HAP-1 (cell line): Measurements from ENCODE around the gene ZNF491.
"Not testable (repeated sequence)": the region's sequence is repeated elsewhere in the genome, so short reads cannot be mapped to it uniquely, and the experiment has no call there.

Source experiments
- DNase-seq, 2 experiments: peaks; one replicate each; pipeline ENCODE4 v3.0.0-alpha.2; 2016 to 2020; ENCODE audit warnings: low spot score in 2 of 2
- H3K27me3 ChIP-seq: fragments of 250-450 bp; sonication (Bioruptor Pico); 2 replicates; pipeline ENCODE4 v1.5.1; 2020; ENCODE audit warnings: low read depth, mild to moderate bottlenecking, moderate library complexity
- H3K36me3 ChIP-seq: fragments of 250-450 bp; sonication (Bioruptor Pico); replicated peaks from 2 replicates; pipeline ENCODE4 v1.5.1; 2020; ENCODE audit warnings: mild to moderate bottlenecking
- H3K4me1 ChIP-seq: fragments of 250-450 bp; sonication (Bioruptor Pico); 2 replicates; pipeline ENCODE4 v1.5.1; 2020; ENCODE audit warnings: mild to moderate bottlenecking
- H3K4me3 ChIP-seq: fragments of 250-450 bp; sonication (Bioruptor Pico); 2 replicates; pipeline ENCODE4 v1.5.1; 2020; ENCODE audit warnings: mild to moderate bottlenecking, moderate library complexity
- H3K9me3 ChIP-seq: fragments of 250-450 bp; sonication (Bioruptor Pico); 2 replicates; pipeline ENCODE4 v1.5.1; 2020; ENCODE audit warnings: mild to moderate bottlenecking, moderate library complexity
- in situ Hi-C: fragments of 300-500 bp; cut with MboI; formaldehyde crosslinking; loops from 3 replicates; pipeline ENCODE4 v1.14.3; 2020; ENCODE audit warnings: low sequenced_read_pairs, inconsistent platforms, mixed read lengths

ZNF491 gene

DNA sequence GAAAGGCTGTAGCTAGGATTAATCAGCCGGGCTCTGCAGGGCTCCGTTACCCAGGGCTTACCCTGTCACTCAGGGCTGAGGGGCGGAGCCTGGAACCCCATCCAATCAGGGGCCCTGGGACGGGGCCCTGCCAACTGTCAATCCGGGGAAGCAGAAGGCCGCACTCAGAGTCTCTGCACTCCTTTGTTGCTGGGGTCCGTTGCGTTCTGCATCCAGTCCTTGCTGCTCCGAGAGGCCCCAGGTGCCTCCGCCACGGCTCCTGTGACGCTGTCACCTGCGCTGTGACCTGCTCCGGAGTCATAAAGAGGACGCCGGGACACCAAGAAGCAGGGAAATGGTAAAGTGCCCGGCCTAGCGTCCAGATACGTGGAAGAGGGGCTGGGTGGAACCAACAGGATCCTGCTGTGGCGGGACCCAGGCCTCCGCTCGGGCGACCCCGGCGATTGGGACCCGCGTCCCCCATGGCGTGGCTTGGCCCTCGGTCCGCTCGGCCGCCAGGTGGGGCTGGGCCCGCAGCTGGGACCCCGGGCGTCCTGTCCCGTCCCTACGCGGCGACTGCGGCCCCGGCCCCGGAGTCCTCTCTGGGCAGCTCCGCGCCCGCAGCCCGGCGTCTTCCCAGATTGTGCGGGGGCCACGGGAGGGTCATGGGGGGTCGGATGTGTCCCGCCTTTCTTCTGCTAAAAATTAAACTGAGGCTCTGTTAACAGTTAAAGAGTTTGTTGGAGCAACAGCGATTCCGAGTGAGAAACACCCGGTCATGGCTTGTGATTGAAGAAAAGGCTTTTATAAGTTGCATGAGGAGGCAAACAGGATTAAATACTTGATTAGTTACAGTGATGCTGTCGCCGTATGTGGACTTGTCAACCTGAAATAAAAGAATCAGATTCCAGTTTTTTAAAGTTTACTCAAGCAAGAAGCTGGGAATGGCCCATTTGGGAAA lies at the start of gene ZNF491:
Gene ZNF491, plus strand, starts transcription at position 133 of the 940 bp plus-strand sequence. CDS start 7,431 bp downstream, outside the sequence.
- in situ Hi-C loops = no loop called here
- H3K36me3 ChIP-seq = no peaks in the 10 kb centered on the region
- no peaks in the 10 kb centered on the region for H3K4me1 ChIP-seq
- H3K27me3 ChIP-seq = no peaks in the 10 kb centered on the region
- H3K4me3 ChIP-seq = no peak within 1 kb of the TSS
- no peaks in the 10 kb centered on the region for H3K9me3 ChIP-seq
- no peak for DNase-seq

DNA sequence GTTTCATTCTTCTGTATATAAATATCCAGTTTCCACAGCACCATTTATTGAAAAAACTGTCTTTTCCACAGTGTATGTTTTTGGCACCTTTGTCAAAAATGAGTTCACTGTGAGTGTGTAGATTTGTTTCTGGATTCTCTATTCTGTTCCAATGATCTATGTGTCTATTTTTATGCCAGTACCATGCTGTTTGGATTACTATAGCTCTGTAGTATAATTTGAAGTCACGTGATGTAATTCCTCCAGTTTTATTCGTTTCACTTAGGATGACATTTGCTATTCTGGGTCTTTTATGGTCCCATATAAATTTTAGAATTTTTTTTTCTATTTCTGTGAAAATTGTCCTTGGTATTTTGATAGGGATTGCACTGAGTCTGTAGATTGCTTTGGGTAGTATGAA lies 48.6 kb upstream of the ZNF491 start:
- Histone ChIP-seq H3K4me1 (no peaks in the 10 kb centered on the region), H3K27me3 (no peaks in the 10 kb centered on the region), H3K4me3 (no peak overlapping the region), H3K36me3 (no peaks in the 10 kb centered on the region), H3K9me3 (peaks cover 5% of the 10 kb centered on the region)
- in situ Hi-C loops = no loop called here
- DNase-seq = no peak

DNA sequence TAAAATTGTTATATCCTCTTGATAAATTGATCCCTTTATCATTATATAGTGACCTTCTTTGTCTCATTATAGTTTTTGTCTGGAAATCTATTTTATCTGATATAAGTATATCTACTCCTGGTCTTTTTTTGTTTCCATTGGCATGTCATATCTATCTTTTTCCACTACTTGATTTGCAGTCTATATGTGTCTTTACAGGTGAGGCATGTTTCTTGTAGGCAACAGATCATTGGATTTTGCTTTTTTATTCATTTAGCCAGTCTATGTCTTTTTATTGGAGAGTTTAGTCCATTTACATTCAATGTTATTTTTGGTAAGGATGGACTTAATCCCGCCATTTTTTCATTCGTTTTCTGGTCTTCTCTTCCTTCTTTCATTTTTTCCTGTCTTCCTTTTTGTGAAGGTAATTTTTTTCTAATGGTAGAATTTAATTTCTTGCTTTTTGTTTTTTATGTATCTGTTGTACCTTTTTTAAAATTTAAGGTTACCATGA lies 46.0 kb upstream of the ZNF491 start:
- in situ Hi-C loops = no loop called here
- DNase-seq = no peak
- Histone ChIP-seq H3K27me3 (no peaks in the 10 kb centered on the region), H3K9me3 (peaks cover 12% of the 10 kb centered on the region), H3K36me3 (no peaks in the 10 kb centered on the region), H3K4me3 (no peak overlapping the region), H3K4me1 (no peaks in the 10 kb centered on the region)

- Histone ChIP-seq H3K4me3 (no peak overlapping the region), H3K27me3 (no peaks in the 10 kb centered on the region), H3K4me1 (no peaks in the 10 kb centered on the region), H3K9me3 (peaks cover 11% of the 10 kb centered on the region), H3K36me3 (no peaks in the 10 kb centered on the region)
- DNase-seq = no peak
- in situ Hi-C loops = no loop called here
Observed at GRCh38 chr19:11754663-11755062, 43.7 kb upstream of the ZNF491 start.

DNA sequence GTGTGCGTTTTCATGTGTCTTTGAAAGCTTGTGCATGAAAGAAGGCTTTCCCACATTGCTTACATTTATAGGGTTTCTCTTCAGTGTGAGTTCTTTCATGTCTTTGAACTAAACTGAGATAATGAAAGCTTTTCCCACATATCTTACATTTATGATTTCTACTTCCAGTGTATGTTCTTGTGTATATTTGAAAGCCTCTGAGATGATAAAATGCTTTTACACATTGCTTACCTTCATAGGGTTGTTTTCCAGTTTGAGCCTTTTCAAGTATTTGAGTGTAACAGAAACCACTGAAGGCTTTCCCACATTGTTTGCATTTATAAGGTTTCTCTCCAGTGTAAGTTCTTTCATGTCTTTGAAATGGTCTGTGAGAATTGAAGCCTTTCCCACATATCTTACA lies 41.4 kb upstream of the ZNF491 start:
- DNase-seq = no peak
- in situ Hi-C loops = no loop called here
- Histone ChIP-seq H3K4me3 (no peak overlapping the region), H3K36me3 (no peaks in the 10 kb centered on the region), H3K9me3 (peaks cover 9% of the 10 kb centered on the region; the same call in 1 of the 2 replicates), H3K27me3 (no peaks in the 10 kb centered on the region), H3K4me1 (no peaks in the 10 kb centered on the region)

DNA sequence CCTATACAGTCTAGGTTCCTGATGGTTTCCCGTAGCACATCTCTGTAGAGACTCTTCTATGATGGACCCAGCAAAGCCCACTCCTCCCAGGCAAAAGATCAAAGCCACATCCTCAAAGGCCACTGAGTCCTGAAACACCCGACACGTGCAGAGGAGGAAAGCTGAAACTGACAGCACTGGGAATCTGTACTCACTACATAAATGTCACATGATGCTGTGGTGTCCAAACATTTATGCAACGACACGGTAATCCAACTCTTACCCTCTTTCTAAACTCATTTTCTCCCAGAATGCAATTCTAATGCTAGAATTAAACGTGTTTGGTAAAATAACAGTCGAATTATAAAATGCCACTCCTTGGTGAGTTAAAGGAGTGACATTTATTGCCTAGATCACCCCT lies 38.5 kb upstream of the ZNF491 start:
- H3K4me1 ChIP-seq = no peaks in the 10 kb centered on the region
- in situ Hi-C loops = no loop called here

DNA sequence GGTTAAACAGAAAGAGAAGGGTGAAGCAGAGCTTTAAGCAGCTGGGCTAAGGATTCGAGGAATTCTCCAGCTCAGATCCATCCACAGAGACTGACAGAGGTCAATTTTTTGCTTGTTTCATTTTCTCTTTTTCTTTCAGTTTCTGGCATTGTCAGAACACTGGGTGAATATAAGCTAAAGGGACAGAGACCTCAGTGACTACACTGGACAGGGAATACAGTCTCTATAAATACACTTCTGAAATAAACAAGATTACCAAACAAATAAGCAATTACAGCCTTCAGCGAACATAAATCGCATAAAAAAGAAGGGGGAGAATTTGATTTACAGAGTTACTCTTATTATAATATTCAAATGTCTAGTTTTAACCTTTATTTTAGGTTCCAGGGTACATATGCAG lies 35.2 kb upstream of the ZNF491 start:
- DNase-seq = no peak
- in situ Hi-C loops = no loop called here
- H3K27me3 ChIP-seq = no peaks in the 10 kb centered on the region
- H3K4me3 ChIP-seq = no peak overlapping the region
- no peaks in the 10 kb centered on the region; the same call in 1 of the 2 replicates for H3K9me3 ChIP-seq
- H3K36me3 ChIP-seq = no peaks in the 10 kb centered on the region
- H3K4me1 ChIP-seq = peaks cover 4% of the 10 kb centered on the region; the same call in 1 of the 2 replicates

More for the DNA sequence above, 38.5 kb upstream of the ZNF491 start:
- DNase-seq = no peak
- H3K4me3 ChIP-seq = no peak overlapping the region
- H3K9me3 ChIP-seq = peaks cover 9% of the 10 kb centered on the region; the same call in 1 of the 2 replicates
- no peaks in the 10 kb centered on the region for H3K36me3 ChIP-seq
- H3K27me3 ChIP-seq = no peaks in the 10 kb centered on the region

DNA sequence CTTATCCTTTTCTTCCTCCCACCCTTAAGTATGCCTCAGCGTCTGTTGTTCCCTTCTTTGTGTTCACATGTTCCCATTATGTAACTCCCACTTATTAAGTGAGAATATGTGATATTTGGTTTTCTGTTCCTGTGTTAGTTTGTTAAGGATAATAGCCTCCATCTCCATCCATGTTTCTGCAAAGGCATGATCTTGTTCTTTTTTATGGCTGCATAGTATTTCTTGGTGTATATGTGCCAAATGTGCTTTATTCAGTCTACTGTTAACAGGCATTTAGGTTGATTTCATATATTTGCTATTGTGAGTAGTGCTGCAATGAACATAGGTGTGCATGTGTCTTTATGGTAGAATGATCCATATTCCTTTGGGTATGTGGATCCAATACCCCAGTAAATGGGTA lies 34.7 kb upstream of the ZNF491 start:
- no peak for DNase-seq
- H3K27me3 ChIP-seq = no peaks in the 10 kb centered on the region
- no peaks in the 10 kb centered on the region for H3K9me3 ChIP-seq
- in situ Hi-C loops = no loop called here
- H3K4me3 ChIP-seq = no peak overlapping the region
- peaks cover 5% of the 10 kb centered on the region; the same call in 1 of the 2 replicates for H3K4me1 ChIP-seq
- no peaks in the 10 kb centered on the region for H3K36me3 ChIP-seq

GRCh38 chr19:11766597-11767591 lies 31.4 kb upstream of the ZNF491 start, which contains the start of gene ZNF441:
TSS of gene ZNF441 (plus strand) at chr19:11767000. CDS start at chr19:11767194, 194 bp downstream.
- peaks cover 9% of the 10 kb centered on the region for H3K9me3 ChIP-seq
- peak; percentile 91 to 98 for DNase-seq
- H3K27me3 ChIP-seq = no peaks in the 10 kb centered on the region
- H3K4me3 ChIP-seq = peak within 1 kb of the TSS; percentile 65
- H3K36me3 ChIP-seq = no peaks in the 10 kb centered on the region
- in situ Hi-C loops = no loop called here
- H3K4me1 ChIP-seq = peaks cover 5% of the 10 kb centered on the region; the same call in 1 of the 2 replicates

DNA sequence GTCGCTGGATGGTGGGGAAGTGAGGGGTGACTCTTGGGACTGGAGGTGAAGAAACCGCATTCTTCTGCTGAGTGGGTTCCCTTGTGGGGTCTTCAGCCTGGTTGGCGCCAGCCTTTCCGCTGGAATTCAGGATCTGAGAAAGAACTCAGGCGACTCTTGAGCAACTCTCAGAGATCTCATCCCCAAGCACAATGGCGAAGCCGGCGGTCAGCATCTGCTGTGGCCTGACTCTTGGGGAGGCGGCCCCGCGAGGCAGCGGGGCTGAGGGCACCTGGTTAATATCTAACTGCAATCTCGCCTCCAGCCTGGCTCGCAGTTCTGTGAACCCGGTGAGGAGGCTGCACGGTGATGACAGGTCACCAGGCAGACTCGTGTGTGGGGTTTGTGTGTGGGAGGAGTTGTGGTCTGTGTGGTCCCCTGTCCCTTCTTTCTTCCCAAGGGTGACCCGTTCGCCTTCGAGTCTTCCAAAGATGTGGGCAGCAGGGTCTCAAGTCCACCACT lies 30.6 kb upstream of the ZNF491 start:
- in situ Hi-C loops = no loop called here
- Histone ChIP-seq H3K9me3 (peaks cover 9% of the 10 kb centered on the region), H3K4me3 (peak overlapping the region; percentile 65), H3K27me3 (no peaks in the 10 kb centered on the region), H3K4me1 (peaks cover 5% of the 10 kb centered on the region; the same call in 1 of the 2 replicates), H3K36me3 (no peaks in the 10 kb centered on the region)
- DNase-seq = peak in 1 of 2 experiments; percentile 35

DNA sequence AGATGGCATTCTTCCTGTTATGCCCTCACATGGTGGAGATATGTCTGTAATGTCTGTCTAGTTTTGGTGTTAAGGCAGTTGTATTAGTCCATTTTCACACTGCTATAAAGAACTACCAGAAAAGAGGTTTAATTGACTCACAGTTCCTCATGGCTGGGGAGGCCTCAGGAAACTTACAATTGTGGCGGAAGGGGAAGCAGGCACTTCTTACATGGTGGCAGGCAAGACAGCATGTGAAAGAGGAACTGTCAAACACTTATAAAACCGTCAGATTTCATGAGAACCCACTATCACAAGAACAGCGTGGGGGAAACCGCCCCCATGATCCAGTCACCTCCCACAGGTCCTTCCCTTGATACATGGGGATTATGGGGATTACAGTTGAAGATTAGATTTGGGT lies 28.3 kb upstream of the ZNF491 start:
- peaks cover 9% of the 10 kb centered on the region for H3K9me3 ChIP-seq
- H3K4me3 ChIP-seq = no peak overlapping the region
- H3K27me3 ChIP-seq = no peaks in the 10 kb centered on the region
- peaks cover 5% of the 10 kb centered on the region; the same call in 1 of the 2 replicates for H3K4me1 ChIP-seq
- in situ Hi-C loops = no loop called here
- no peaks in the 10 kb centered on the region for H3K36me3 ChIP-seq
- no peak for DNase-seq

DNA sequence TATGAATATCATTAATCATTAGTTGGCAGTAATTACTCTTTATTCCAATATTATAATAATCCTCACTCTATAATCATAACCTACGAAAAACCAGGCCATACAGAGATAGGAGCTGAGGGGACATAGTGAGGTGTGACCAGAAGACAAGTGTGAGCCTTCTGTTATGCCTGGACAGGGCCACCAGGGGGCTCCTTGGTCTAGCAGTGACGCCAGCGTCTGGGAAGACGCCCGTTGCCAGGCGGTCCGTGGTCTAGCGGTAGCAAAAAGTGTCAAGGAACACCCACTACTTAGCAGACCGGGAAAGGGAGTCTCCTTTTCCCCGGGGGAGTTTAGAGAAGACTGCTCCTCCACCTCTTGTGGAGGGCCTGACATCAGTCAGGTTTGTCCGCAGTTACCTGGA lies 26.8 kb upstream of the ZNF491 start:
- H3K36me3 ChIP-seq, in situ Hi-C loops, H3K4me1 ChIP-seq, H3K4me3 ChIP-seq, H3K27me3 ChIP-seq: not testable (repeated sequence)
- DNase-seq = peak in 1 of 2 experiments; percentile 24
- H3K9me3 ChIP-seq = peaks cover 12% of the 10 kb centered on the region

- in situ Hi-C loops, DNase-seq, H3K4me1 ChIP-seq, H3K4me3 ChIP-seq, H3K27me3 ChIP-seq: not testable (repeated sequence)
- Histone ChIP-seq H3K9me3 (peaks cover 26% of the 10 kb centered on the region), H3K36me3 (peaks cover 26% of the 10 kb centered on the region)
Observed at GRCh38 chr19:11776669-11777068, 21.7 kb upstream of the ZNF491 start.
